ENCODE data around the gene ADGRG4. TPM values are rescaled to one million over a fixed set of nuclear protein-coding genes. Genes with fewer than 3 reads are reported as not detected.

ADGRG4 gene
- total and polyA plus RNA-seq, 2 of the 8 experiments (the other 6 are each of a cell fraction or from before 2014, with no cell fraction given) = not detected

- TF ChIP-seq ATF3 (IDR thresholded peaks at IDR 0.05; ENCODE audit: insufficient read depth, low read depth, low read length) = no peak
- TF ChIP-seq SIRT6 (IDR thresholded peaks at IDR 0.05; ENCODE audit: low read length) = no peak
These were observed 26.8 kb upstream of the ADGRG4 start (continued) for GRCh38 chrX:136273986-136274385.
